ENCODE data around the gene ZSCAN29.

DNA sequence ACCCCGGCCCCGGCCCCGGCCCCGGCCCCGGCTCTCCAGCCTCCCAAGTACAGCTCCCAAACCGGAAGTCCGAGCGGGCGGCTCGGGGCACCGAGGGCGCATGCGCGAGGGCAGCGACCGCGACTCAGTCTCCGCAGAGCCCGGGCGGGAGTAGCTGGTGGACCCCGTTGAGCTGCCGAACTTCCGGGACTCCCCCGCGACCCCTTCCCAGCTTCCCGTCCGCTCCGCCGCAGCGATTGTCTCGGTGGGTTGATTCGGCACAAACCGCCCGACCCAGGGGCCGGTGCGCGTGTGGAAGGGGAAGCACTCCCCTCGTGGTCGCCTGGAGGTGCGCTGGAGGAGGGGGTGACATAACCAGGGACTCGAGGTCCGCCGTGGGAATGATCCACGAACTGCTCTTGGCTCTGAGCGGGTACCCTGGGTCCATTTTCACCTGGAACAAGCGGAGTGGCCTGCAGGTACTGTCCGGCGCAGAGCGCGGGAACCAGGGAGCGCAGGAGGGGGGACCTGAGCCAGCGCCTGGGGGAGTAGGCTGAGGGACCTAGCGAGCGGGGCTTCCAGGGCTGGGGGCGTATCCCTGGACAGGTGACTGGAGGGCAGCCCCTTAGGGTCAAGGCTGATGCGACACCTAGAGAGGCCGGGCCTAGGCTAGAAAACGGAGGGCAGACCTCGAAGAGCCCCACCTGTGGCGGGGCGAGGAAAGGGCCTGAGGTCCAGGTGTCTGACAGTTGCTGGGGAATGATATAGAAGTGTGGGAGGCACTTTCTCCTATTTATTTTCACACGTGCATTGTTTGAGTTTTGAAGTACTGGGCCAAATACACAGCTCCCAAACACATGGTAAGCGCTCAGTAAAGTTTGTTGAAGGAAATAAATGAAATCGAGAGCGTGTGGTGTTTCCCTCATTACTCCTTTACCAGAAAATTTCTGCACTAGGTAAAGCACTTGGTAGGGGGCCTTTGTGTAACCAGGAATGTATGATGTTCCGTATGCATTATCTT, at the start of gene ZSCAN29, which contains the start of gene TUBGCP4:
- TF ChIP-seq RAD21 (IDR thresholded peaks at IDR 0.05; ENCODE audit: low read depth) (no peak), EP300 (IDR thresholded peaks at IDR 0.05; ENCODE audit: borderline replicate concordance) (no peak), ZBTB7A (IDR thresholded peaks at IDR 0.05; ENCODE audit: low read depth) (peak; percentile 85)

Measured in Ishikawa (cell line).